LNCAP (cell line): ENCODE measurements around the gene RAB7B.

Experiments
- TF ChIP-seq, protein P1 (sequence below): fragments of 450-650 bp; IDR thresholded peaks from 2 replicates; pipeline ENCODE4 v1.5.1; 2017; ENCODE audit warnings: mild to moderate bottlenecking

The RAB7B gene

DNA sequence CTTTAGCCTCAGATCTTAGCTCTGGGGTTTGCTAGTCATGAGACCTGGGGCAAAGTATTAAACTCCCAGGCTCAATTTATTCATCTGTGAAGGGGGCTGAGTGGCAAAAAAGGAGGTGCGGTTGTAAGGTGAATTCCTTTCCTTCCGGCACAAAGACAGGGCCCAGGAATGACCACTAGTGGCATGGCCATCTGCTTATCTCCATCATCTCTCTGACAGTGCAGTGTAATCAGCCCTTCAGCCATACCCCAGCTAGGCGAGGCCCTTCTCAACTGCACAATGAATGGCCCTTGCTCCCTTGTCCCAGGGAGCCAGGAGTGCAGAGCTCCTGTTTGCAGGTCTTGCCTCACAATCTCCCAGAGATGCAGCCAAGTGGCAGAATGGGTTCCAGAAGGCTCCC lies 54.3 kb downstream of the RAB7B start:
- TF ChIP-seq, protein P1, sequence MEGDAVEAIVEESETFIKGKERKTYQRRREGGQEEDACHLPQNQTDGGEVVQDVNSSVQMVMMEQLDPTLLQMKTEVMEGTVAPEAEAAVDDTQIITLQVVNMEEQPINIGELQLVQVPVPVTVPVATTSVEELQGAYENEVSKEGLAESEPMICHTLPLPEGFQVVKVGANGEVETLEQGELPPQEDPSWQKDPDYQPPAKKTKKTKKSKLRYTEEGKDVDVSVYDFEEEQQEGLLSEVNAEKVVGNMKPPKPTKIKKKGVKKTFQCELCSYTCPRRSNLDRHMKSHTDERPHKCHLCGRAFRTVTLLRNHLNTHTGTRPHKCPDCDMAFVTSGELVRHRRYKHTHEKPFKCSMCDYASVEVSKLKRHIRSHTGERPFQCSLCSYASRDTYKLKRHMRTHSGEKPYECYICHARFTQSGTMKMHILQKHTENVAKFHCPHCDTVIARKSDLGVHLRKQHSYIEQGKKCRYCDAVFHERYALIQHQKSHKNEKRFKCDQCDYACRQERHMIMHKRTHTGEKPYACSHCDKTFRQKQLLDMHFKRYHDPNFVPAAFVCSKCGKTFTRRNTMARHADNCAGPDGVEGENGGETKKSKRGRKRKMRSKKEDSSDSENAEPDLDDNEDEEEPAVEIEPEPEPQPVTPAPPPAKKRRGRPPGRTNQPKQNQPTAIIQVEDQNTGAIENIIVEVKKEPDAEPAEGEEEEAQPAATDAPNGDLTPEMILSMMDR = no peak

DNA sequence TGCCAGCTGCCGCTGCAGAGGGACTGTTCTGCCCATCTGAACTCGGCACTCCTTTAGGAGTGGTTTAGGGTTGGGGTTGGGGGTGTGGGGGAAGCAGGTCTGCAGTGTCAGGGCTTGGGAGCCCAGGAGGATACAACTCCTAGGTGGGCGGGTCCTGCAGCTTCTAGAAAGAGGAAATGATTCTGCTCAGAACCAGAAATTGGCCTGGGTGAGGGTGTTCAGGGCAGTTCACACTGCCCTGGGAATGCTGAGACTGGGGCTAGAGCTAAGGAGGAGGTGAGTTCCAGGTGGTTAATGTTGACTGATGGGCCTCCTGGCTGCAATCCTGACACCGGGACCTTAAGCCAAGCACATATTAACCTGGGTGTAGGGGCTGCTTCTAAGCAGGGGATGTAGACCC lies 55.2 kb downstream of the RAB7B start:
- TF ChIP-seq, protein P1 = no peak

DNA sequence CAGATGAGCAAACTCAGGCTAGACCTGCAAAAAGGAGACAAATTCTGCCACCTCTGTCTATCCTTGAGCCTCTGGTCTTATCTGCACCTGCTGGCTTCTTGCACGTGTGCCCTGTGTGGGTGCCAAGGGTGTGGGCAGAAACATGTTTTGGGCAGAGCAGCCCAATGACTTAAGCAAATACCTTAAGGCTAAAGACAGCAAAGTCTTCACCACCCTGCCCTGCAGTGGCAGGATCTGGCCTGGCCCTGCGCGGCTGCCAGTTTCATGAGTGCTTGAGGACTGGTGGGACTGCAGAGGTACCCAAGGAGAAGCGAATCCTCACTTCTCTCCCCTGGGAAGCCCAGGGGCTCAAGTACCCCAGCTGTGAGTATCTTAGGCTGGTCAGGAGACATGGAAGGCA lies 56.2 kb downstream of the RAB7B start:
- TF ChIP-seq, protein P1 = no peak

- TF ChIP-seq, protein P1 = no peak
These were observed 58.1 kb downstream of the RAB7B start for GRCh38 chr1:205945069-205945468.

GRCh38 chr1:205944525-205944924 lies 58.7 kb downstream of the RAB7B start:
- TF ChIP-seq, protein P1 = no peak

DNA sequence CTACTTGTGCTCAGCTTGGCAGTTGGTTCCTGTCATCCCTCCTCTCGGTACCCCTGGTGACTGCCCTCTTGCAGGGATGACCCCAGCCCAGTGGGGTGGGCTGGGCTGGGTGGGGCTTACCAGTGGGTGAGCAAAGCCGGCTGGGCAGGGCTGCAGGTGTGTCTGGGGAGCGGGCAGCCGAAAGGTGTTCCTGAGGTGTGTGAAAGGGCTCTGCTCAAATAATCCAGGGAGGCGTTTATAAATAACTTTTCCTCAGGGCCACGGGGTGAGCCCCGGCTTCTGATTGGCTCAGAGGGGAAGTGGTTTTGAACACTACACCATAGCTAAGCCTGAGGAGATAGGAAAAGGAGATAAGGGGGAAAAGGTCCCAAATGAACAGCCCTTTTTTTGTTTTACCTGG lies 60.0 kb downstream of the RAB7B start, which contains the start of gene SLC26A9:
Gene SLC26A9 (minus strand): TSS at position 212 of the 400 bp plus-strand sequence. CDS start 7,636 bp downstream, outside the sequence.
- TF ChIP-seq, protein P1 = no peak

DNA sequence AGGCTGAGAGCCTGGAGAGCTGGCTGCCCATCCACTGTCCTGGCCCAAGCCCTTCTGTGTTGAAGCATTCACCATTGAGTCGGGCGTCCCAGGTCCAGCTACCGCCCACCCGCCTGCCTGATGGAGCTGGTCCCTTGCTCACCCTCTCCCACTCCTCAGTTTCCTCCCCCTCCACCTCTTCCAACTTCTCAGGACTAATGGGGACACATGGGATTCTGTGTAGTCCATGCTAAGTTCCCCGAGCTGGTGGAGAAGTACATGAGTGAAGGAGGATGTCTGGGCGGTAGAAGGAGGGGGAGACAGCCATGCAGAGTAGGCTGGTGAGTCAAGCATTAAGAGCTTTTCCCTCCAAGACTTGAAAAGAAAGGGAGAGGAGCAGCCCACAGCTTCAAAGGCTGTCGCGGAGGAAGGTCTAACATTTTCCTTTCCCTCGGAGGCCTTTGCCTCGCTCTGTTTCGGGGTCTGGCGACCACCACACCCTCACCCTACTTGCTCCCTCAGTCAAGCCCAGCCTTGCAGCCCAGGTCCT lies 60.5 kb downstream of the RAB7B start:
- TF ChIP-seq, protein P1 = no peak

- TF ChIP-seq, protein P1 = no peak
These were observed 62.5 kb downstream of the RAB7B start for GRCh38 chr1:205940710-205941109.
